WERI-Rb-1 (cell line): ENCODE results near the gene TBCCD1.

Experiments used
- DNase-seq: peaks from one replicate; pipeline ENCODE4 v3.0.0-alpha.2; 2020
- H3K27ac ChIP-seq: fragments of 250-450 bp; sonication (Bioruptor Pico); 2 replicates; pipeline ENCODE4 v1.5.1; 2020; ENCODE audit warnings: mild to moderate bottlenecking, moderate library complexity
- H3K27me3 ChIP-seq: fragments of 250-450 bp; sonication (Bioruptor Pico); 2 replicates; pipeline ENCODE4 v1.5.1; 2021; ENCODE audit warnings: mild to moderate bottlenecking, low read depth, moderate library complexity; ENCODE audit not compliant: insufficient read depth, severe bottlenecking
- H3K36me3 ChIP-seq: fragments of 250-450 bp; sonication (Bioruptor Pico); 2 replicates; pipeline ENCODE4 v1.5.1; 2020; ENCODE audit warnings: mild to moderate bottlenecking, moderate library complexity
- H3K4me3 ChIP-seq: 2 replicates; pipeline ENCODE4 v1.5.1; 2011; ENCODE audit warnings: low read depth, mild to moderate bottlenecking, control low read depth, low read length
- H3K9me3 ChIP-seq: fragments of 250-450 bp; sonication (Bioruptor Pico); 2 replicates; pipeline ENCODE4 v1.5.1; 2021; ENCODE audit warnings: mild to moderate bottlenecking, moderate library complexity; ENCODE audit not compliant: severe bottlenecking
- TF ChIP-seq, protein P1 (sequence below): IDR thresholded peaks from 2 replicates; pipeline ENCODE4 v1.5.1; 2011; ENCODE audit warnings: low read depth, mild to moderate bottlenecking, control low read depth, inconsistent platforms, low read length

Gene TBCCD1

DNA sequence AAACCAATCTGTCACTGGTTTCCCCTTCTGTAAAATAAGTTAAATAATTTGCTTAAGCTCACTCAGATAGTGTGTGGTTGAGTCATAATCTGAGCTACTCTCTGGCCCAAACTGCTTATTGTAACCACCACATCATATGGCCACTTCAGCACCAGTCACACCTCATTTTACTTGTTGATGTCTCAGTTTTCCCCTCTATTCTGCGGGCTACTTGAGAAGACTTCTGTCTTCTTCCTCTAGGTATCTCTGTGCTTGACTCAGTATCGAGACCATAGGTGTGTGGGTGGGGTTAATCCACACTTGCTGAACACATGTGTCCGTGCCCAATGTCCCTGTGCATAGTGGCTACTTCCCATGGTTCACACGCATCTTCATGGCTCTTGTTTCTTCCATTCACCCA is 55.9 kb downstream of the TBCCD1 start:
- Histone ChIP-seq H3K36me3 (no peaks in the 10 kb centered on the region), H3K27ac (no peak overlapping the region), H3K4me3 (no peak overlapping the region), H3K27me3 (no peaks in the 10 kb centered on the region), H3K9me3 (no peaks in the 10 kb centered on the region)
- TF ChIP-seq, protein P1, sequence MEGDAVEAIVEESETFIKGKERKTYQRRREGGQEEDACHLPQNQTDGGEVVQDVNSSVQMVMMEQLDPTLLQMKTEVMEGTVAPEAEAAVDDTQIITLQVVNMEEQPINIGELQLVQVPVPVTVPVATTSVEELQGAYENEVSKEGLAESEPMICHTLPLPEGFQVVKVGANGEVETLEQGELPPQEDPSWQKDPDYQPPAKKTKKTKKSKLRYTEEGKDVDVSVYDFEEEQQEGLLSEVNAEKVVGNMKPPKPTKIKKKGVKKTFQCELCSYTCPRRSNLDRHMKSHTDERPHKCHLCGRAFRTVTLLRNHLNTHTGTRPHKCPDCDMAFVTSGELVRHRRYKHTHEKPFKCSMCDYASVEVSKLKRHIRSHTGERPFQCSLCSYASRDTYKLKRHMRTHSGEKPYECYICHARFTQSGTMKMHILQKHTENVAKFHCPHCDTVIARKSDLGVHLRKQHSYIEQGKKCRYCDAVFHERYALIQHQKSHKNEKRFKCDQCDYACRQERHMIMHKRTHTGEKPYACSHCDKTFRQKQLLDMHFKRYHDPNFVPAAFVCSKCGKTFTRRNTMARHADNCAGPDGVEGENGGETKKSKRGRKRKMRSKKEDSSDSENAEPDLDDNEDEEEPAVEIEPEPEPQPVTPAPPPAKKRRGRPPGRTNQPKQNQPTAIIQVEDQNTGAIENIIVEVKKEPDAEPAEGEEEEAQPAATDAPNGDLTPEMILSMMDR, result no peak
- no peak for DNase-seq

DNA sequence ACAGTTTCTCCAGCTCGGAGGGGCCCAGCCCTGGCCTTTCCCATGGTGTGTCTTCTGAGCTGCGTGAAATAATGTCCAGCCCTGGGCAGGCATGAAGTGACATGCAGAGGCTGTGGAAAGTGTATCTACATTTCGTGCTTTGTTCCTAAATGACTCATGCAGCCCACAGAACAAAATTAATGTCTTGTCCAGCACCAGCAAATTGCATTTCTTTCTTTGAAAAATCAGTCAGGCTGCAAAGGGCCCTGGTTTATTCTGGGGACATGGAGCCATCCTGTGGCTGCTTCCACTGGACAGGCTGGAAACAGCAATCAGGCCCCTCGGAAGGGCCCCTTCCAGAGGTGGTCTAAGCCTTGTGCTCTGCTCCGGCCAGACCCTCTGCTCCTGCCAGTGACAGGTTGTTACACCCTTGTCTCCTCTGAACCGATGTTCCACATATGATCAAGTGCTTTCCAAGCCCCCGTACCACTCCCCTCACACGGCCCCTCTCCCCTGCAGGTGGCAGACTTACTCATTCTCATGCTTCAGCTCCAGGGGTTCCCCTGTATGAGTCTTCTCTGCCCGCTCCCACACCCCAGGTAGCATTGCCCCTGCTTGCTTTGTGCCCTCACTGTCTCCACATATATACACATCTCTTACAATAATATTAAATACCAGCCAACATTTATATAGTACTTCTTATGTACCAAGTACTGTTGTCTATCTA is 56.6 kb downstream of the TBCCD1 start:
- no peak overlapping the region for H3K27ac ChIP-seq
- H3K27me3 ChIP-seq, result no peaks in the 10 kb centered on the region
- no peaks in the 10 kb centered on the region for H3K9me3 ChIP-seq
- no peak for DNase-seq
- TF ChIP-seq, protein P1, result no peak
- no peaks in the 10 kb centered on the region for H3K36me3 ChIP-seq
- no peak overlapping the region for H3K4me3 ChIP-seq

DNA sequence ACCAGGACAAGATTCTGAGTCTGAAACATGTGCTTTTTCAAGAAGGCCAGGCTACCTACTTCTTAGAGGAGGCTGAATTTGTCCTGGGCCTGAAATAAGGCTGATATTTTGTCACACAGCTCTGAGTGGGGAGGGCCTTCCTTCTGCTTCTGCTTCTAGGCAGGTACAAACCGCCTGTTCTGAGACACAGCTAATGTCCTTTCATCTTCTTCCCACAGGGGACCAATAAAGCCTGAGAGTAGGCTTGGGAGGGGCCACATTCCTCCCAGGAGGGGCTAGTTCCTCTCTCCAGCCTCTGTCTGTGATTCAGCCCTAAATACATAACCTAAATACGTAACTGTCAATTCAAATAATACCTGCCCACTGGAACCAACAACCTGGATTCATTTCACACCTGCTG is 57.7 kb downstream of the TBCCD1 start:
- Histone ChIP-seq H3K4me3 (no peak overlapping the region), H3K36me3 (no peaks in the 10 kb centered on the region), H3K9me3 (no peaks in the 10 kb centered on the region), H3K27ac (no peak overlapping the region), H3K27me3 (no peaks in the 10 kb centered on the region)
- DNase-seq, result no peak
- TF ChIP-seq, protein P1, result no peak

DNA sequence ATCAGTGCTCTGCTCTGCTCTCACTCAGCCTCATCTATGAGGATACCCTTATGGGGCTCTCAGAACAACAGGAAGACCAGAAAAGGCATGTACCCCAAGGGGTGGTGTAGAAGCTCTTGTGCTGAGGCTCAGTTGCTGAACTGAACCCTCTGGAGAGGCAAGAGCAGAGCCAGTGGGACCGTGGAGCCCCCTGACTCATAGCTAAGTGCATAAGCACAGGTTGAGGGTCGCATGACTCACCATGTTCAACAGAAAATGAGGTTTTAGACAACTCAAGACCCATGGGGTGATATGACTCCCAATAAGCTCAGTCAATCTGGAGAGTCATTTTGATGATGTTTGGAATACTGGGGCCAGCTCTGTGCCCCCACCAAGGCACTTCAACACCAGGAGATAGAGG is 60.3 kb downstream of the TBCCD1 start:
- no peak for DNase-seq
- Histone ChIP-seq H3K4me3 (no peak overlapping the region), H3K36me3 (no peaks in the 10 kb centered on the region), H3K27ac (no peak overlapping the region), H3K9me3 (no peaks in the 10 kb centered on the region), H3K27me3 (no peaks in the 10 kb centered on the region)
- TF ChIP-seq, protein P1, result no peak

DNA sequence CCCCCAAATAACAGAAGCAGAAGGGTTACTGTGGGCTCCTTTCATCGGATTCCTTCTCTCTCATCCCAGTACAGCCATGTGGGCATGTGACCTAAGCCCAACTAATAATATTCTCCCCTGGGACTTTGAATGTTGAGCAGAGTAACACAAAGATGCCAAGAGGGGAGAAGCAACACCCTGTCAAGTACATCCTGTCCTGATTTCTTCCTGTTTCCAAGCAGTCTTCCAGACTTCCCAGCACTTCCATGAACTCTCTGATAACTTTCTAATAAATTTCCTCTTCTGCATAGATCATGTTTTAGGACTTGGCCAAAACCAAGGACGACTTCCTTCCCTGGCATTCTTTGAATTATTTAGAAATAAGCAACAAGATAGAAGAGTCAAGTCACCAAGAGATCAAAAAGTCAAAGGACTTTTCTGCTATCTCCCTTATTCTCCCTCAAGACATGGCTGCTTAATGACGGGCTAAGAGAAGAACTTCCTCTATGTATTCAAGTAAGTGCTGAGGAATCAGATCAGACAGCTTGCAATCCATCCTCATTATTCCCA is 60.9 kb downstream of the TBCCD1 start:
- H3K27ac ChIP-seq, result no peak overlapping the region
- no peak for DNase-seq
- H3K4me3 ChIP-seq, result no peak overlapping the region
- H3K27me3 ChIP-seq, result no peaks in the 10 kb centered on the region
- no peaks in the 10 kb centered on the region for H3K9me3 ChIP-seq
- TF ChIP-seq, protein P1, result no peak
- H3K36me3 ChIP-seq, result no peaks in the 10 kb centered on the region
